K562 (cell line): ENCODE measurements around the gene TNFRSF19. TPM values are rescaled to one million over a fixed set of nuclear protein-coding genes. Genes with fewer than 3 reads are reported as not detected.
A peak's percentile ranks its signal among the peaks of the same experiment; 100 is the strongest.

Source experiments
- ATAC-seq: fragments of 200-7000 bp; cut with Tn5 transposase; 3 replicates; pipeline ENCODE4 v1.9.1; 2020; ENCODE audit warnings: moderate library complexity
- BruUV-seq: library from RNA; stranded (reverse); fragments of 400-500 nt; replicated peaks from 2 replicates; lab custom pipeline; 2021; lab: Mats Ljungman, UMichigan
- CTCF ChIA-PET: fragments of 300-600 bp; formaldehyde crosslinking; extraction: SDS; loops from one replicate; lab custom pipeline; 2021; ENCODE audit warnings: low intra/inter-chr PET ratio; lab: Yijun Ruan, JAX
- POLR2A ChIA-PET: fragments of 300-600, 350-650 bp; sonication (Branson Sonifier 250); formaldehyde crosslinking; extraction: SDS; loops from one replicate; lab custom pipeline; 2021; ENCODE audit warnings: antibody characterized with exemption, inconsistent platforms; lab: Yijun Ruan, JAX
- DNase-seq, 4 experiments: peaks; one replicate each; pipeline versions ENCODE4 v3.0.0 to v3.0.0-alpha.2; 2011 to 2018; ENCODE audit warnings: low spot score in 3 of 4, mixed read lengths in 3 of 4; ENCODE audit errors: extremely low read depth in 1 of 4
- FAIRE-seq: peaks from 2 replicates; lab custom pipeline; 2011; peaks lifted over from hg19 to GRCh38; lab: Jason Lieb, UNC
- H2AFZ ChIP-seq: 2 replicates; pipeline ENCODE4 v1.6.0; 2011; ENCODE audit warnings: low read depth, low read length, control low read depth, inconsistent platforms
- H3K27ac ChIP-seq: fragments of 200-600 bp; 3 replicates; pipeline ENCODE4 v1.8.0; 2011; ENCODE audit warnings: low read depth, mild to moderate bottlenecking, control low read depth, inconsistent platforms, low read length, moderate library complexity, mixed read lengths; ENCODE audit errors: extremely low read depth
- H3K27me3 ChIP-seq, 2 experiments: fragments of 300-600 bp in 1 of 2; 2 replicates in 1 of 2; 3 replicates in 1 of 2; pipeline versions ENCODE4 v1.6.0 to v1.8.0; 2011; ENCODE audit warnings: inconsistent platforms in 2 of 2, low read length in 2 of 2, mild to moderate bottlenecking in 1 of 2, mixed read lengths in 1 of 2, moderate library complexity in 1 of 2; ENCODE audit not compliant: control insufficient read depth in 2 of 2, insufficient read depth in 2 of 2
- H3K36me3 ChIP-seq: fragments of 300-600 bp; 3 replicates; pipeline ENCODE4 v1.8.0; 2011; ENCODE audit warnings: mild to moderate bottlenecking, low read length, inconsistent platforms; ENCODE audit not compliant: control insufficient read depth, insufficient read depth
- H3K4me1 ChIP-seq, 2 experiments: fragments of 200-600 bp in 1 of 2; replicated peaks in 1 of 2; 2 replicates in 1 of 2; 3 replicates in 1 of 2; pipeline versions ENCODE4 v1.5.1 to v1.8.0; 2011; ENCODE audit warnings: inconsistent platforms in 2 of 2, low read length in 2 of 2, mild to moderate bottlenecking in 1 of 2, mixed read lengths in 1 of 2, moderate library complexity in 1 of 2; ENCODE audit not compliant: control insufficient read depth in 2 of 2, insufficient read depth in 2 of 2
- H3K4me2 ChIP-seq: 2 replicates; pipeline ENCODE4 v1.6.1; 2011; ENCODE audit warnings: low read length, control low read depth, inconsistent platforms, mixed read lengths; ENCODE audit not compliant: insufficient read depth
- H3K4me3 ChIP-seq: fragments of 200-600 bp; sonication (generic), shearing (Covaris generic); 2 replicates; pipeline ENCODE4 v1.5.1; 2016; ENCODE audit warnings: control low read depth, inconsistent platforms
- H3K79me2 ChIP-seq: fragments of 200-600 bp; 3 replicates; pipeline ENCODE4 v1.8.0; 2011; ENCODE audit warnings: low read length, inconsistent platforms; ENCODE audit not compliant: control insufficient read depth, insufficient read depth
- H3K9ac ChIP-seq, 2 experiments: 2 replicates each; pipeline versions ENCODE4 v1.6.0 to v1.6.1; 2011; ENCODE audit warnings: low read depth in 2 of 2, low read length in 2 of 2, control low read depth in 1 of 2, inconsistent platforms in 1 of 2, mild to moderate bottlenecking in 1 of 2, mixed read lengths in 1 of 2; ENCODE audit not compliant: insufficient read depth in 1 of 2
- H3K9me1 ChIP-seq: one replicate; pipeline ENCODE4 v1.6.0; 2011; ENCODE audit warnings: inconsistent platforms, mild to moderate bottlenecking, low read length, moderate library complexity; ENCODE audit not compliant: control insufficient read depth, insufficient read depth
- H3K9me3 ChIP-seq: replicated peaks from 2 replicates; pipeline ENCODE4 v1.5.1; 2011; ENCODE audit warnings: low read depth, low read length, inconsistent platforms; ENCODE audit not compliant: control insufficient read depth, insufficient read depth
- H4K20me1 ChIP-seq: replicated peaks from 2 replicates; pipeline ENCODE4 v1.6.1; 2011; ENCODE audit warnings: low read length, inconsistent platforms, mixed read lengths; ENCODE audit not compliant: control insufficient read depth, insufficient read depth
- CHD7 ChIP-seq: fragments of 200-600 bp; sonication (generic); IDR thresholded peaks from one replicate; pipeline ENCODE4 v1.6.1; 2012; ENCODE audit warnings: mild to moderate bottlenecking, low read depth, low read length, inconsistent platforms
- FIP1L1 ChIP-seq: fragments of 200-400 bp; formaldehyde crosslinking; IDR thresholded peaks from 2 replicates; pipeline ENCODE4 v1.6.1; 2018; ENCODE audit warnings: mild to moderate bottlenecking, low read depth, low read length; ENCODE audit not compliant: poor library complexity, severe bottlenecking
- KDM5B ChIP-seq: fragments of 200-600 bp; sonication (generic); IDR thresholded peaks from 2 replicates; pipeline ENCODE4 v1.6.1; 2012; ENCODE audit warnings: low read depth, mild to moderate bottlenecking, moderate library complexity, low read length, control low read depth, inconsistent platforms; ENCODE audit not compliant: insufficient replicate concordance
- L3MBTL2 ChIP-seq: fragments of 450-650 bp; IDR thresholded peaks from 2 replicates; pipeline ENCODE4 v1.6.1; 2016; ENCODE audit warnings: mild to moderate bottlenecking, moderate library complexity
- PATZ1 ChIP-seq: fragments of 250-450 bp; sonication (Bioruptor Pico); IDR thresholded peaks from 2 replicates; pipeline ENCODE4 v1.5.0; 2020; ENCODE audit warnings: mild to moderate bottlenecking, borderline replicate concordance
- PHF20 ChIP-seq: fragments of 450-650 bp; IDR thresholded peaks from 2 replicates; pipeline ENCODE4 v1.6.1; 2018; ENCODE audit not compliant: partially characterized antibody
- TEAD4 ChIP-seq, 2 experiments: sonication (generic) in 1 of 2; formaldehyde crosslinking in 1 of 2; IDR thresholded peaks; 2 replicates each; pipeline versions ENCODE4 v1.6.1 to v1.8.0; 2012 to 2022; ENCODE audit warnings: borderline replicate concordance in 1 of 2, inconsistent platforms in 1 of 2, low read length in 1 of 2, mild to moderate bottlenecking in 1 of 2, missing genetic modification reagents in 1 of 2
- WGBS: fragments of 100-300 bp; shearing (Covaris generic); methylation state at CpG from one replicate; pipeline ENCODE4 v1.1.6; 2016; ENCODE audit warnings: low coverage, mixed read lengths; ENCODE audit not compliant: insufficient coverage; ENCODE audit errors: missing lambda C conversion rate; 5-methylcytosine and 5-hydroxymethylcytosine counted together
- in situ Hi-C: fragments of 300-500 bp; cut with MboI; formaldehyde crosslinking; loops from 4 replicates; pipeline ENCODE4 v1.15.0; 2018; ENCODE audit warnings: inconsistent platforms, mixed read lengths
- intact Hi-C: fragments of 100-400 bp; cut with micrococcal nuclease; formaldehyde crosslinking; loops from 2 replicates; pipeline ENCODE4 v1.14.2; 2022
- polyA plus RNA-seq, 8 experiments: library from polyadenylated mRNA; depleted of rRNA in 4 of 8; stranded (reverse) in 5 of 8; unstranded in 3 of 8; fragments of >200 nt; fragmentation: Nextera tagmentation in 2 of 8; fragmentation: Illumina TruSeq in 1 of 8; extraction: Ambion mirVana in 2 of 8; extraction: Trizol in 1 of 8; gene quantifications; 2 replicates each; pipeline versions ENCODE4 v1.2.1 to v1.2.3, GENCODE V29; 2011 to 2014; ENCODE audit warnings: inconsistent platforms in 1 of 8, missing spikeins in 1 of 8
- total RNA-seq, 7 experiments: library from RNA; depleted of rRNA in 6 of 7; stranded (reverse); fragments of >200 nt in 6 of 7; fragmentation: Illumina TruSeq in 2 of 7; extraction: Trizol in 2 of 7; gene quantifications; 2 replicates each; pipeline versions ENCODE4 v1.2.1 to v1.2.3, GENCODE V29; 2011 to 2021; ENCODE audit warnings: low replicate concordance in 1 of 7

The TNFRSF19 gene
- total and polyA plus RNA-seq, 9 of the 15 experiments (the other 6 are each of a cell fraction or from before 2014, with no cell fraction given) = 0.01 to 0.07 TPM; not detected in 7

GRCh38 chr13:23705583-23705982 is 135.4 kb downstream of the TNFRSF19 start (continued):
- TF ChIP-seq TEAD4 (IDR thresholded peaks at IDR 0.05; ENCODE audit: low read length) (no peak), TEAD4 (CRISPR knock-in tag; IDR thresholded peaks at IDR 0.05; ENCODE audit: borderline replicate concordance) (no peak), PATZ1 (CRISPR knock-in tag) (no peak), L3MBTL2 (no peak), PHF20 (no peak), KDM5B (no peak), FIP1L1 (no peak)

GRCh38 chr13:23707674-23708073 is 137.5 kb downstream of the TNFRSF19 start:
- intact Hi-C loops = no loop called here
- Histone ChIP-seq H3K4me2 (no peak overlapping the region), H3K27ac (no peak overlapping the region), H4K20me1 (no peaks in the 10 kb centered on the region), H3K4me1 (no peaks in the 10 kb centered on the region), H3K9me1 (no peaks in the 10 kb centered on the region), H3K9me3 (no peaks in the 10 kb centered on the region), H3K9ac (no peak overlapping the region), H3K79me2 (no peaks in the 10 kb centered on the region), H2AFZ (no peak overlapping the region), H3K27me3 (peaks cover 0 to 22% of the 10 kb centered on the region in 2 experiments; a peak in 4 of 5 replicates), H3K36me3 (no peaks in the 10 kb centered on the region), H3K4me3 (no peak overlapping the region)
- in situ Hi-C loops = no loop called here
- WGBS = 4% methylated on average over 3 of the region's 3 CpGs
- no peak for ATAC-seq
- no TSS peak for BruUV-seq
- POLR2A ChIA-PET = interaction anchor here (0.7 kb wide), 1 partner anchor 175 kb away, joined by 3 read pairs; no protein-coding TSS in a partner anchor
- CTCF ChIA-PET = no interaction called here
- no peak for FAIRE-seq
- DNase-seq = peak in 1 of 4 experiments; percentile 10
- no peak for TF ChIP-seq CHD7
